Nephron (organoid): ENCODE results near the gene KRT33A.

Source experiments
- H3K27ac Mint-ChIP-seq, 3 experiments: 2 replicates each; pipeline ENCODE4 v1.8.0; 2020; ENCODE audit warnings: mixed read lengths in 3 of 3, mild to moderate bottlenecking in 2 of 3, moderate library complexity in 1 of 3
- H3K27me3 Mint-ChIP-seq: 2 replicates; pipeline ENCODE4 v1.8.0; 2021; ENCODE audit warnings: low read depth, mild to moderate bottlenecking, moderate library complexity, mixed read lengths
- H3K36me3 Mint-ChIP-seq: 2 replicates; pipeline ENCODE4 v1.8.0; 2020; ENCODE audit warnings: low read depth, mixed read lengths
- H3K4me1 Mint-ChIP-seq: 2 replicates; pipeline ENCODE4 v1.8.0; 2020; ENCODE audit warnings: mixed read lengths
- H3K4me3 Mint-ChIP-seq, 3 experiments: 2 replicates each; pipeline ENCODE4 v1.8.0; 2020; ENCODE audit warnings: mild to moderate bottlenecking in 3 of 3, mixed read lengths in 3 of 3, moderate library complexity in 2 of 3
- H3K9me3 Mint-ChIP-seq: 2 replicates; pipeline ENCODE4 v1.8.0; 2020; ENCODE audit warnings: mixed read lengths
- CTCF ChIP-seq, 3 experiments: fragments of 200-600 bp; sonication (generic); IDR thresholded peaks; one replicate each; pipeline ENCODE4 v1.5.0; 2021; ENCODE audit warnings: antibody characterized with exemption in 3 of 3; ENCODE audit not compliant: unreplicated experiment in 3 of 3

The KRT33A gene

GRCh38 chr17:41340934-41341861, 9.4 kb downstream of the KRT33A start:
- Mint-ChIP-seq H3K27ac (peak overlapping the region; percentile 72 to 87 (median 83)), H3K4me3 (no peak overlapping the region), H3K27me3 (no peaks in the 10 kb centered on the region), H3K36me3 (no peaks in the 10 kb centered on the region), H3K9me3 (peaks cover 25% of the 10 kb centered on the region), H3K4me1 (peaks cover 6% of the 10 kb centered on the region)
- TF ChIP-seq CTCF (IDR thresholded peaks at IDR 0.05; ENCODE audit: unreplicated experiment in 3 of 3) = no peak

- H3K36me3 Mint-ChIP-seq = no peaks in the 10 kb centered on the region
- peak overlapping the region in 1 of 3 experiments; percentile 2 for H3K4me3 Mint-ChIP-seq
- peaks cover 25% of the 10 kb centered on the region for H3K9me3 Mint-ChIP-seq
- H3K27me3 Mint-ChIP-seq = no peaks in the 10 kb centered on the region
- TF ChIP-seq CTCF (IDR thresholded peaks at IDR 0.05; ENCODE audit: unreplicated experiment in 3 of 3) = peak in 1 of 3 experiments; percentile 10
- H3K4me1 Mint-ChIP-seq = peaks cover 6% of the 10 kb centered on the region
- peak overlapping the region; percentile 72 to 87 (median 83) for H3K27ac Mint-ChIP-seq
Observed at GRCh38 chr17:41340494-41340893, 10.1 kb downstream of the KRT33A start.

- no peak for TF ChIP-seq CTCF (IDR thresholded peaks at IDR 0.05; ENCODE audit: unreplicated experiment in 3 of 3)
- peaks cover 6% of the 10 kb centered on the region for H3K4me1 Mint-ChIP-seq
Observed at GRCh38 chr17:41339571-41340172, 11.0 kb downstream of the KRT33A start.

GRCh38 chr17:41338961-41339485, 11.6 kb downstream of the KRT33A start:
- Mint-ChIP-seq H3K9me3 (peaks cover 20% of the 10 kb centered on the region), H3K27ac (peak overlapping the region; percentile 65 to 87 (median 83)), H3K4me3 (no peak overlapping the region), H3K4me1 (peaks cover 6% of the 10 kb centered on the region), H3K36me3 (no peaks in the 10 kb centered on the region), H3K27me3 (no peaks in the 10 kb centered on the region)
- TF ChIP-seq CTCF (IDR thresholded peaks at IDR 0.05; ENCODE audit: unreplicated experiment in 3 of 3) = no peak

More at GRCh38 chr17:41339571-41340172, 11.0 kb downstream of the KRT33A start:
- Mint-ChIP-seq H3K27me3 (no peaks in the 10 kb centered on the region), H3K27ac (peak overlapping the region; percentile 72 to 87 (median 83)), H3K9me3 (peaks cover 23% of the 10 kb centered on the region), H3K36me3 (no peaks in the 10 kb centered on the region), H3K4me3 (no peak overlapping the region)

- Mint-ChIP-seq H3K9me3 (no peaks in the 10 kb centered on the region), H3K36me3 (no peaks in the 10 kb centered on the region), H3K4me1 (peaks cover 6% of the 10 kb centered on the region), H3K27me3 (peaks cover 3% of the 10 kb centered on the region), H3K27ac (no peak overlapping the region), H3K4me3 (no peak overlapping the region)
- TF ChIP-seq CTCF (IDR thresholded peaks at IDR 0.05; ENCODE audit: unreplicated experiment in 3 of 3) = no peak
Observed at GRCh38 chr17:41335747-41336146, 14.9 kb downstream of the KRT33A start.
